SH-SY5Y (cell line): ENCODE results near the gene CLEC2A.

Source experiments
- GATA2 ChIP-seq: IDR thresholded peaks from 2 replicates; pipeline ENCODE4 v1.6.1; 2011; ENCODE audit warnings: mild to moderate bottlenecking, low read depth, low read length
- GATA3 ChIP-seq: IDR thresholded peaks from 2 replicates; pipeline ENCODE4 v1.6.1; 2011; ENCODE audit warnings: low read depth, mild to moderate bottlenecking, low read length, moderate library complexity

- no peak for TF ChIP-seq GATA3
- no peak for TF ChIP-seq GATA2
Observed at GRCh38 chr12:9975614-9976013, 43.4 kb upstream of the CLEC2A start.
